ENCODE measurements around the gene FAM156A. TPM values are rescaled to one million over a fixed set of nuclear protein-coding genes. Genes with fewer than 3 reads are reported as not detected.

Gene FAM156A, protein sequence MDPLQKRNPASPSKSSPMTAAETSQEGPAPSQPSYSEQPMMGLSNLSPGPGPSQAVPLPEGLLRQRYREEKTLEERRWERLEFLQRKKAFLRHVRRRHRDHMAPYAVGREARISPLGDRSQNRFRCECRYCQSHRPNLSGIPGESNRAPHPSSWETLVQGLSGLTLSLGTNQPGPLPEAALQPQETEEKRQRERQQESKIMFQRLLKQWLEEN
- total RNA-seq = 15.7 TPM

GRCh38 chrX:52958113-52958959 lies at the start of gene FAM156A:
FAM156A (minus strand) TSS chrX:52958518; CDS start chrX:52948588, 9,930 bp downstream.

Other genes with a start within 250 kb of the FAM156A start
- not detected for gene SSX2B, start 207.3 kb downstream of the FAM156A start, total RNA-seq
- not detected for gene SPANXN5, start 161.1 kb downstream of the FAM156A start, total RNA-seq
- not detected for gene XAGE5, start 147.2 kb downstream of the FAM156A start, total RNA-seq
- not detected for gene XAGE3, start 90.4 kb downstream of the FAM156A start, total RNA-seq
- 24.0 TPM for gene FAM156B, start 61.2 kb downstream of the FAM156A start, total RNA-seq
- gene GPR173, start 90.3 kb upstream of the FAM156A start, total RNA-seq = 27.0 TPM
- 28.4 TPM for gene TSPYL2, start 123.8 kb upstream of the FAM156A start, total RNA-seq
- 34.4 TPM for gene KANTR, start 135.6 kb upstream of the FAM156A start, total RNA-seq